Common myeloid progenitor, CD34-positive (primary cell): Measurements from ENCODE around the gene ENTR1.
A peak's percentile ranks its signal among the peaks of the same experiment; 100 is the strongest.

Experiments used
- CTCF ChIA-PET: fragments of 350-600 bp; sonication (Branson Sonifier 250); formaldehyde crosslinking; loops from one replicate; lab custom pipeline; 2021; ENCODE audit warnings: antibody characterized with exemption; lab: Charles Lee
- POLR2A ChIA-PET: fragments of 350-600 bp; sonication (Branson Sonifier 250); formaldehyde crosslinking; loops from one replicate; lab custom pipeline; 2021; ENCODE audit warnings: antibody characterized with exemption; lab: Charles Lee
- DNase-seq, 3 donors: peaks; one replicate each; pipeline versions ENCODE4 v3.0.0 to v3.0.0-alpha.2; 2013
- H3K27ac ChIP-seq, 2 experiments: 1 replicate in 1 of 2; 2 replicates in 1 of 2; pipeline ENCODE4 v1.7.0; 2013; ENCODE audit warnings: inconsistent platforms in 2 of 2, low read length in 2 of 2, mild to moderate bottlenecking in 2 of 2, low read depth in 1 of 2, moderate library complexity in 1 of 2; ENCODE audit not compliant: severe bottlenecking in 2 of 2, insufficient read depth in 1 of 2, poor library complexity in 1 of 2
- H3K27me3 ChIP-seq, 5 experiments: replicated peaks in 2 of 5; 1 replicate in 3 of 5; 2 replicates in 2 of 5; pipeline versions ENCODE4 v1.6.1 to v1.7.0; 2013; ENCODE audit warnings: low read length in 4 of 5, mild to moderate bottlenecking in 2 of 5, moderate library complexity in 2 of 5, inconsistent platforms in 1 of 5; ENCODE audit not compliant: insufficient read depth in 5 of 5, control insufficient read depth in 4 of 5
- H3K36me3 ChIP-seq, 4 experiments: 1 replicate in 2 of 4; 2 replicates in 2 of 4; pipeline versions ENCODE4 v1.6.1 to v1.7.0; 2013; ENCODE audit warnings: low read length in 3 of 4, control low read depth in 1 of 4, mild to moderate bottlenecking in 1 of 4; ENCODE audit not compliant: control insufficient read depth in 4 of 4, insufficient read depth in 4 of 4
- H3K4me1 ChIP-seq, 4 experiments: 1 replicate in 3 of 4; 2 replicates in 1 of 4; pipeline versions ENCODE4 v1.6.1 to v1.7.1; 2013; ENCODE audit warnings: low read length in 3 of 4, mild to moderate bottlenecking in 3 of 4, control low read depth in 1 of 4, inconsistent platforms in 1 of 4, moderate library complexity in 1 of 4; ENCODE audit not compliant: control insufficient read depth in 4 of 4, insufficient read depth in 4 of 4; ENCODE audit errors: control extremely low read depth in 1 of 4
- H3K4me3 ChIP-seq, 7 experiments: 1 replicate in 4 of 7; 2 replicates in 3 of 7; pipeline versions ENCODE4 v1.5.1 to v1.7.0; 2013; ENCODE audit warnings: mild to moderate bottlenecking in 7 of 7, low read length in 6 of 7, moderate library complexity in 6 of 7, inconsistent platforms in 2 of 7, low read depth in 2 of 7, control low read depth in 1 of 7; ENCODE audit not compliant: insufficient read depth in 4 of 7, control insufficient read depth in 1 of 7; ENCODE audit errors: extremely low read depth in 1 of 7
- H3K9me3 ChIP-seq, 5 experiments: 1 replicate in 4 of 5; 2 replicates in 1 of 5; pipeline versions ENCODE4 v1.6.1 to v1.7.1; 2013; ENCODE audit warnings: low read length in 4 of 5, mild to moderate bottlenecking in 2 of 5, inconsistent platforms in 1 of 5, low read depth in 1 of 5, moderate library complexity in 1 of 5; ENCODE audit not compliant: control insufficient read depth in 4 of 5, insufficient read depth in 2 of 5; ENCODE audit errors: control extremely low read depth in 1 of 5
- WGBS: methylation state at CpG from one replicate; pipeline ENCODE4 v1.1.5; 2013; ENCODE audit not compliant: insufficient coverage; 5-methylcytosine and 5-hydroxymethylcytosine counted together

ENTR1 gene

GRCh38 chr9:136454026-136454796, 43.8 kb upstream of the ENTR1 start:
- peaks cover 15 to 85% (median 71%) of the 10 kb centered on the region in 4 experiments for H3K36me3 ChIP-seq
- POLR2A ChIA-PET, result no interaction called here

GRCh38 chr9:136453326-136453725, 42.9 kb upstream of the ENTR1 start:
- POLR2A ChIA-PET, result no interaction called here
- H3K36me3 ChIP-seq, result peaks cover 13 to 85% (median 72%) of the 10 kb centered on the region in 4 experiments
- H3K9me3 ChIP-seq, result no peaks in the 10 kb centered on the region
- over 99% methylated on average over 11 of the region's 11 CpGs for WGBS
- no peak overlapping the region for H3K27ac ChIP-seq
- H3K4me3 ChIP-seq, result no peak overlapping the region
- H3K4me1 ChIP-seq, result no peaks in the 10 kb centered on the region
- no peak for DNase-seq
- CTCF ChIA-PET, result interaction anchor here (1.5 to 2.9 kb wide), 2 partner anchors 8 to 11 kb away, joined by 5 to 12 read pairs; no protein-coding TSS in a partner anchor
- no peaks in the 10 kb centered on the region for H3K27me3 ChIP-seq

More at GRCh38 chr9:136454026-136454796, 43.8 kb upstream of the ENTR1 start:
- H3K9me3 ChIP-seq, result no peaks in the 10 kb centered on the region
- H3K27me3 ChIP-seq, result no peaks in the 10 kb centered on the region
- H3K27ac ChIP-seq, result peak overlapping the region in 1 of 2 experiments; percentile 14
- H3K4me3 ChIP-seq, result no peak overlapping the region
- CTCF ChIA-PET, result interaction anchor here (1.5 to 2.9 kb wide), 2 partner anchors 9 to 12 kb away, joined by 5 to 12 read pairs; no protein-coding TSS in a partner anchor
- 93% methylated on average over 24 of the region's 25 CpGs for WGBS
- no peak for DNase-seq
- H3K4me1 ChIP-seq, result no peaks in the 10 kb centered on the region

GRCh38 chr9:136451221-136451877, 40.9 kb upstream of the ENTR1 start:
- Histone ChIP-seq H3K4me1 (no peaks in the 10 kb centered on the region), H3K36me3 (peaks cover 11 to 86% (median 74%) of the 10 kb centered on the region in 4 experiments), H3K27ac (no peak overlapping the region), H3K4me3 (no peak overlapping the region), H3K27me3 (no peaks in the 10 kb centered on the region), H3K9me3 (no peaks in the 10 kb centered on the region)
- ChIA-PET CTCF (no interaction called here), POLR2A (interaction anchor here (1.0 kb wide), 1 partner anchor 11 kb away, joined by 3 read pairs; no protein-coding TSS in a partner anchor)
- 96% methylated on average over 21 of the region's 26 CpGs for WGBS
- no peak for DNase-seq

- WGBS, result 96% methylated on average over 3 of the region's 3 CpGs
- Histone ChIP-seq H3K27ac (no peak overlapping the region), H3K4me3 (no peak overlapping the region), H3K36me3 (peaks cover 15 to 84% (median 70%) of the 10 kb centered on the region in 4 experiments), H3K9me3 (no peaks in the 10 kb centered on the region), H3K27me3 (no peaks in the 10 kb centered on the region), H3K4me1 (no peaks in the 10 kb centered on the region)
- no peak for DNase-seq
- POLR2A ChIA-PET, result no interaction called here
- CTCF ChIA-PET, result no interaction called here
Measured at GRCh38 chr9:136448655-136449054, 38.2 kb upstream of the ENTR1 start.

- no peak overlapping the region for H3K4me3 ChIP-seq
- CTCF ChIA-PET, result interaction anchor here (3.5 kb wide), 1 partner anchor 11 kb away, joined by 13 read pairs; no protein-coding TSS in a partner anchor
- DNase-seq, result no peak
- no peaks in the 10 kb centered on the region for H3K4me1 ChIP-seq
- WGBS, result 98% methylated on average over 22 of the region's 27 CpGs
- peaks cover 12 to 89% (median 73%) of the 10 kb centered on the region in 4 experiments for H3K36me3 ChIP-seq
- no peaks in the 10 kb centered on the region for H3K27me3 ChIP-seq
- H3K9me3 ChIP-seq, result no peaks in the 10 kb centered on the region
- POLR2A ChIA-PET, result no interaction called here
- H3K27ac ChIP-seq, result no peak overlapping the region
Measured at GRCh38 chr9:136447173-136447778, 36.9 kb upstream of the ENTR1 start.

GRCh38 chr9:136445799-136446198, 35.4 kb upstream of the ENTR1 start:
- Histone ChIP-seq H3K4me1 (no peaks in the 10 kb centered on the region), H3K27me3 (no peaks in the 10 kb centered on the region), H3K36me3 (peaks cover 10 to 92% (median 77%) of the 10 kb centered on the region in 4 experiments), H3K27ac (no peak overlapping the region), H3K9me3 (no peaks in the 10 kb centered on the region), H3K4me3 (no peak overlapping the region)
- DNase-seq, result no peak
- CTCF ChIA-PET, result interaction anchor here (1.1 to 3.5 kb wide), 4 partner anchors 10 to 29 kb away, joined by 3 to 13 read pairs (median 4); no protein-coding TSS in a partner anchor
- POLR2A ChIA-PET, result interaction anchor here (0.9 kb wide), 1 partner anchor 11 kb away, joined by 3 read pairs; no protein-coding TSS in a partner anchor
- 100% methylated on average over 4 of the region's 7 CpGs for WGBS
